GM18511 (cell line): ENCODE measurements around the gene POLR2F.

Source experiments
- ATAC-seq: cut with Tn5 transposase; IDR thresholded peaks from one replicate; pipeline ENCODE4 v1.9.1; 2021; ENCODE audit warnings: mild to moderate bottlenecking, moderate library complexity; ENCODE audit not compliant: unreplicated experiment

The POLR2F gene

DNA sequence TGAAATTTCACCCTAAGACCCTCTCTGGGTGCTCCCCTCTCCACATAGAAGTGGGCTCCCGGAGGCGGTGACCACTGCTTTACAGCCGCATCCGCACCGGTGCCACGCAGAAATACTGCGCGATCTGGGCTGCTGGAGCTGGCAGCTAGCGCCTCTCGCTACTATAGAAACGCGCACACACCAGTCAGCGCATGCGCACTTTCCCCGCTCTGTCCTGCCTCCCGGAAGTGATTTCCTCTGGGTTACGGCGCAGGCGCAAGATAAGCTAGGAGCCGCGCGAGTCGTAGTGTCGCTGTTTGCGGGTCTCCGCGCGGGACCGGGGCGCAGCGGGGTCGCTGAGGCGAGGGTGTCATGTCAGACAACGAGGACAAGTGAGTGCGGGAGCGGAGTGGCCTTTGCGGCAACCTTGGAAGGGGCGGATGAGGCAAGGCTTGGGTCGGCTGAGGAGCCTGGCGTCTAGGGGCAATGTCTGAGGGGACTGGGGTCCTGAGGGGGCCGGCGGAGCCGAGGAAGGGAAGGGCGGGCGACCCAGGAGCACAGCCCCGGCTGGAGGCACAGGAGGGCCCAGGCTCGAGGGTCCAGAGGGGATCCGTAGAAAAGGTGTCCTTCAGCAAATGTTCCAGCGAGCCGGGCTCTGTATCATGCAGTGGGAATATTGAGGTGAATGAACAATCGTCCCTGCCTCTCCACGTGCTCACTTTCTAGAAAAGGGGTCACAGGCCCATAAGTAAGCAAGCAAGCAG is at the start of gene POLR2F, which contains the start of gene C22orf23:
Gene POLR2F, plus strand, starts transcription at position 263 of the 743 bp plus-strand sequence. Its CDS starts 89 bp downstream, at position 352.
Gene C22orf23, minus strand, starts transcription at position 165 of the 743 bp plus-strand sequence. CDS start 452 bp downstream, outside the sequence.
- peak; percentile 77 for ATAC-seq

DNA sequence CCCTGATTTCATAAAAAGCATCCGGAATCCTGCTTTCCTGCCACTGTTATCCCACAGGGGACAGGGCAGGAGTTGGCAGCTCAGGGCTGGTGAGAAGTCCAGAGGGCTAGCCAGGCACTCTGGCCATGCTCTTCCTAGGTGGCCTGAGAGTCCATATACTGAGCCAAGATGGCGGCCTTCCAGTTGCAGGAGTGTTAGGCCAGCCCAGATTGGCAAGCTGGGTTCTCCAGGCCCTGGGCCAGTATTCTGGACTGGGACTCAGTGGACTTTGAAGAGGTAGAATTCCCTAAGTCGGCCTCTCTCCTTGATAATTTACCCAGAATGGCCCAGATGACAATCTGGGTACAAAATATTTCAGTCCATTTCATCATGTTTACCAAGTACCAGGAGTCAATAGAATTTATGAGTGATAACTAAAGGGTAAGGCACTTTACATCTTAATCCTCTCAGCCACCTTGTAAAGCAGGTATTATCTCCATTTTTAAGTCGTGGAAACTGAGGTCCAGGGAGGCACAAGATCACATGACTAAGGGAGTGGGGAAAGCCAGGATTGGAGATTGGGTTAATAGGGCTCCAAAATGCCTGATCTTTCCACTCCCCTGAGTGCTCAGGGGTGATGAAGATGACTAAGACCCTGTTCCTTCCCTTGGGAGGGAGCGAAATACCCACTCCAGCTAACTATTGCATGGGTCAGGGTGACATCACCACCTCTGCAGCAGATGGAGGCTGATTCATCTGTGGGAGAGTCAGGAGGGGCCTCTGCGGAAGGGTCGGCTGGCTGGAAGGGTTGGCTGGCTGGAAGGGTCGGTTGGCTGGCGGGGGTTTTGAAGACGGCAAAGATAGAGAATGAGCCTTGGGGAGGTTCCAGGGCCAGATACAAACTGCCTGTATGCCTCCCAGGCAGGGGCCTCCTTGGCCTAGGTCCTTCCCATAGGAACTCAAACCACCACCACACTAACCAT is 48.6 kb upstream of the POLR2F start:
- ATAC-seq: no peak

DNA sequence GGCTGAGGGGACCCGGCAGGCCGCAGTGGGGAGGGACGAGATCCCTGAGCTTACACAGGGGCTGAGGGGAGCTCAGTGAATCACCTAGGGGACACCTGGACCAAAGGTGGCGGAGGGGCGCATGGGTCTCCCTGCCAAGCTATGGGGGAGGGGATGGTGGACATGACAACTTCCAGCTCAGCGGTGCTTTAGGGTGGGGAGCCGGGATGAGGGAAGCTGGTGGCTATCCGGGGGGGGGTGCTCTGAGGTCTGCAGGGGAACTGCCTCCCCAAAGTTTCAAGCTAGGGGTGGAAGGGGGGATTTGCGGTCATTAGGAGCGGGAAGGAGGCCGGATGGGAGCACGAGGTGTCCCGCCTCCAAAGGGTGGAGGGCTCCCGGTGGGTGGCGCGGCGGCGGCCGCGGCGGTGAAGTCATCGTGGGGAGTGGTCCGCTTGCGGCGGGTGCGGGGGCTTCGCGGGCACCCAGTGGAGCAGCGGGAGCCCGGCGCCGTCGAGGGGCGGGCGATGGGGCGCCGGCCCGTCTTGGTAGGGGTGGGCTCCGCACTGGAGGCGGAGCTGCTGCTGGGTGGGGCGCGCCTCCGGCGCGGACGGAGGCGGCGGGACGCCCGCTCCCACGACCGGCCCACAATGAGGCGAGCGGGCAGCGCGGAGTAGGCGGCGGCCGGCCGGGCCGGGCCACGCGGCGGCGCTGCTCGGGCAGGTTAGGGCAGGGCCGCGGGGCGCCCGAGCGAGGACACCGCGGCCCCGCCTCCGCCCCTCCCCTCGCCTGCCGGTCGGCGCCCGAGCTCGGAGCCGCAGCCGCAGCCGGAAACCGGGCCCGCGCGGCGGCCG is 47.8 kb upstream of the POLR2F start, which contains the start of gene MICALL1:
Gene MICALL1, plus strand, starts transcription at position 764 of the 830 bp plus-strand sequence. CDS start 126 bp downstream, outside the sequence.
- peak; percentile 91 for ATAC-seq

DNA sequence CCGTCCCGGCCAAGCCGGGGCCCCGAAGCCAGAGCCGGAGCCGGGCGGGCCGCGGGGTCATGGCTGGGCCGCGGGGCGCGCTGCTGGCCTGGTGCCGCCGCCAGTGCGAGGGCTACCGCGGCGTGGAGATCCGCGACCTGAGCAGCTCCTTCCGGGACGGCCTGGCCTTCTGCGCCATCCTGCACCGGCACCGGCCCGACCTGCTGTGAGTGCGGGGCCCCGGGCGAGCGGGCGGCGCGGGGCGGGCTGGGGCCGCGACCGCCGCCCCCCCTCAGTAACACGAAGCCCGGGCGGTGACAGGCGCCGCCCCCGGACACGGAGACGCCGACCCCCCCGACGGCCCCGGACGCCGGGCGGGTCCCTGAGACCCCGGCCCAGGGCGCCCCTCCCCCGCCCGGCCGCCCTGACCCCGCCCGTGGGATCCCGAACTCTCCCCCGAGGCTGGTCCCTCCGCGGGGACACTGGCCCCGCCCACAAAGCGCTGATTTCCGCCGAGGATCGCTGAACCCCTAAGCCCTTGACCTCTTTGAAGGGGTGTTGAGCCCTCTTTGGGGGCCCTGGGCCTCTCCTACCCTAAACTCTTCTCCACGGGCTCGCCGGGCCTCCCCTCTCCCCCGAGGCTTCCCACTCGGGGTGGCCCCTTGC is 47.0 kb upstream of the POLR2F start:
- peak; percentile 38 for ATAC-seq

DNA sequence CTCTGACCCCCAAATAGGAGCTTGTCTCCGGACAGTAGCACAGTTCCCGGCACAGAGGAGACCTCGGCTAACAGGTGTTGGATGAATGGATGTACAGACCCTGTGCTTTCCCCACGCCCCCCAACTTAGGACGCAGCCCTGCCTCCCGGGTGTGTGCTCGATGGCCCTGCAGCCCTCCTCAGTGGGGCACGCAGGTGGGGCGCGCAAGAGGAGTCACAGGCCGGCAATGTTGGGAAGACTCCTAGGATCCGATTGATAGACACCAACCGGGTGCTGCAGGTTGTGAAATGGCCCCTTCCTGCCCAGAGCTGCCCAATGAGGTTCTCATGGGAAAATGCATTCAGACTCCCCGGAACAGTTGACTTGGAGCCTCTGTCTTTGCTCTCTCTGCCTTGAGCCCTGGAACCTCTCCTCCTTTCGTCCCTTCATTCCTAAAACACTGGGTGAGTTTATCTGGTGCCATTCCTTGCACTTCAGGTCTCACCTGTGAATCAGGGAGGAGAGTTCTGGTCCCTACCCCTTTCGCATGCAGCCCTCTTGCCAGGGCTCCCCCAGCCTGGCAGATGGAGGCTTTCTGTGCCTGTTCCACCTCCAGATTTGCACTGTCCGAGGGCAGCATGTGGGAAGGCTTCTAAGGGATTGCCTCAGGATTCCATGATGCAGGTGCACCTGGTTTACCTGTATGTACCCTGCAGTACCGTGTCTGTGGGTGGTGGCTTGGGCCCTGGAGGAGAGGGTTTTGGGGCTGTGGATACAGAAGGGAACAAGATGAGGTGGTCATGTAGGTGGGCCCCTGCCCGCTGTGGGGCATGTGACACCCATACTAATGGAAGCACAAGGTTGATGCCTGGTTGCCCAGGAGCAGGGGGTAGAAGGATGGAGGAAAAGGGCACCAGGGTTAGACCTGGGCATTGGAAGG is 46.2 kb upstream of the POLR2F start:
- ATAC-seq: no peak

DNA sequence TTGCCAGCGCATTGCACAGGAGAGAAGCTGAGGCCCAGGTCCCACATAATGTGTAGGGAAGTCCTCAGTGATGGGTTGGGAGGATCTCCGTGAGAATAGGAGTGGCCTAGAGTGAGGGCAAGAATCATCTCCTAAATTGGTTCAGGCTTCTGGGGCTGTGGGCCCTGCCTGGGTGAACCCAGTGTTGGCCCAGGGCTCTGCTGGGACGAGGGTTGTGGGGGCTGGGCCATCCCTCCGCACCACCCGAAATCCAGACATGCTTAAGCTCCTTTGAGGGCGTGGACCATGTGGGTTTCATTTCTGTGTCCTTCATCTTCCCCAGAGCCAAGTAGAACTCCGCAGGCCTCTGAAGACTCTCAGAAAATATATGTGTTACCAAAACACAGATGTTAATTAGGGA is 43.7 kb upstream of the POLR2F start:
- no peak for ATAC-seq

DNA sequence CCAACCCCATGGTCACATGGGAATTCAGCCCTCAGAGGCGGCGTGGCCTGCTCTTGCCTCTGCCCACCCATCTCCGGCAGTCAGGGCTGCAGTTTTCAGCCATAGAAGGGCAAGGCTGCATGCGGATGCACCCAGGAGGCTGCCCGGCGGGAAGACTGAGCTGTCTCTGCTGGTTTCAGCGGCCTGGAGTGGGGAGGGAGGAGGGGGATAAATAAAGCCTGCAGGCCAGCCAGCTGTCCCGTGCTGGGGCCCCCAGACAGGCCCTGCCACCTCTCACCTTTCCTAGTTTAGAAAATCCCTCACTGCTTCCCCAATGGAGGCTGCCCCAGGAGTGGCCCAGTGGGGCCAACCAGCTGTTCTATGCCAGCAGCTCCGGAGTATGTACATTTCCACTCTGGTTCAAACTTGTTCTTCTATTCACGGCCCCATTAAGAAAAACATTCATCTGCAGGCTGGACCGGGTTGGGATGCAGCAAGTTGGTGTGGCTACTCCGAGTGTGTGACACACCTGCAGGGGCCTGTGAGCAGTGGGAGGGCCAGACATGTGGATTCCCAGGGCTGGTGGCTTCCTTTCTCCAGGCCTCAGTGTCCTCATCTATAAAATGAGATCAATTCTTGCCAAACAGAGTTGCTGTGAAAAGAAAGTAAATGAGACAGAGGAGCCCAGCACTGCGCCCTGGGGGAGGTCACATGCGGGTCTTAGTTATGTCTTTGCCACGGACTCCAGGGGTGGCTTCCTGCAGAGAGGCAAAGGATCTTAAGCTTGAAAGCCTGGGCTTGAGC is 42.4 kb upstream of the POLR2F start:
- ATAC-seq: no peak

DNA sequence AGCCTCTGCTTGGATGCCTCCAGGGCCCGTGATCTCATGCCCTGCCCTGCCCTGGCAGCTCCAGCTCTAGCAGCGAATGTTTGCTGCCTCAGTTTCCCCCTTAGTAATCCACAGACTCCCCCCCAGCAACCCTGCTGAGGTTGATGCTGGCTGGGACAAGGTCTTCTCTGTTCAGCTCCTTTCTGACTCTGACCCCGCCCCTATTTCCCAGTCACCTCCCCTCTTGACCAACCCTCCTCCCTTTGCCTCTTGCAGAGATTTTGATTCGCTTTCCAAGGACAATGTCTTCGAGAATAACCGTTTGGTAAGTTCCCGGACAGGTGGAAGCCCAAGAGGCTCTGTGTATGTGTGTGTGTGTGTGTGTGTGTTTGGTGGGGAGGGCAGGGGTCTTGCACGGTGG is 41.8 kb upstream of the POLR2F start:
- ATAC-seq: no peak

DNA sequence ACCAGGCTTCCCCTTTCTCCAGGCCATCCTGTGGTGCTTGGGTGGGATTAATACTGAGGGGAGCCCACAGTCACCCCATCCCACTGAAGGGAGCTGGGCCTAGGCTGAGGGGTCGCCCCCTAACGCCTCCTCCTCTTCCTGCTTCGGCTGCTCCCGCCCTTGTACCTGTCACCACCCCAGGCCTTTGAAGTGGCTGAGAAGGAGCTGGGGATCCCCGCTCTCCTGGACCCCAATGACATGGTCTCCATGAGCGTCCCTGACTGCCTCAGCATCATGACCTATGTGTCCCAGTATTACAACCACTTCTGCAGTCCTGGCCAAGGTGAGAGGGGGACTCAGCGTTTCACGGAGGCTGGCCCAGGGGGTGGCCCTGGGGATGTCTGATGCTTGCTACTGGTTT is 41.3 kb upstream of the POLR2F start:
- no peak for ATAC-seq

DNA sequence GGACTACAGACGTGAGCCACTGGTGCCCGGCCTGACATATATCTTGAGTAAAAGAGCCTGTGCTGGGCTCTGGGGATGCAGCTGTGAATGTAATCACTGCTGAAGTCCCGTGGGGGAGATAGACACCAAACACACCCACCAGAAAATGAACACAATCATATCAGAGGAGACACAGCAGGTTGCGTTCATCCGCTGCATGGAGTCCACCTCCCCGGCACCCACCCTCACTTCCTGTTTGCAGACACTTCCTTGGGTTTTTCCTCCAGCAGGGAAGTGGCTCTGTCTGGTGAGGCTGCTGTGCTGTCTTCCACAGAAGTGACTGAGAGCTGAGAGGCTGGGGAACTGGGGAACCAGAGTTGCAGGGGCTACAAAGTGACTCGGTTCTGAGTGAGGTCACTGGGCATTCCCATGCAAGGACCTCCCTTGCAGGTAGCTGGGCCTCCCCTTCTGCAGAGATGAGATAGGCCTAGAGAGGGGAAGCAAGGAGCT is 40.2 kb upstream of the POLR2F start:
- no peak for ATAC-seq

DNA sequence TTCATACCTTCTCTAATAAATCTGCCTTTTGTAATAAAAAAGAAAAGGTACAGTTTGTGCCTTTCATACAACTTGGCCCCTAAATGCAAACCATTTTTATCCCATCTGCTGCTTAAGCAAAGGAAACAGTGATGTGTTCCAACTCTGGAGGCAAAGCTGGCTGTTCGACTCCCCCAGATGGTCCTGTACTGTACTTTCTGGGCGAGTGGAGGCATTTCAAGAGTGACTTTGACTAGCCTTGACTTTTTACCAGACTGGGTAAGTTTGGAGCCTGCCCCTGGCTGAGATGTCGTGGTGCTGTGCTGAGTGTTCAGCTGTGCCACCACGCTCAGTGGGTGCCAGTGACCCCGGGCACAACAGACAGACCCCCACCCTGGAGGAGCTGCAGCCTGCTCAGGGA is 37.2 kb upstream of the POLR2F start:
- no peak for ATAC-seq

DNA sequence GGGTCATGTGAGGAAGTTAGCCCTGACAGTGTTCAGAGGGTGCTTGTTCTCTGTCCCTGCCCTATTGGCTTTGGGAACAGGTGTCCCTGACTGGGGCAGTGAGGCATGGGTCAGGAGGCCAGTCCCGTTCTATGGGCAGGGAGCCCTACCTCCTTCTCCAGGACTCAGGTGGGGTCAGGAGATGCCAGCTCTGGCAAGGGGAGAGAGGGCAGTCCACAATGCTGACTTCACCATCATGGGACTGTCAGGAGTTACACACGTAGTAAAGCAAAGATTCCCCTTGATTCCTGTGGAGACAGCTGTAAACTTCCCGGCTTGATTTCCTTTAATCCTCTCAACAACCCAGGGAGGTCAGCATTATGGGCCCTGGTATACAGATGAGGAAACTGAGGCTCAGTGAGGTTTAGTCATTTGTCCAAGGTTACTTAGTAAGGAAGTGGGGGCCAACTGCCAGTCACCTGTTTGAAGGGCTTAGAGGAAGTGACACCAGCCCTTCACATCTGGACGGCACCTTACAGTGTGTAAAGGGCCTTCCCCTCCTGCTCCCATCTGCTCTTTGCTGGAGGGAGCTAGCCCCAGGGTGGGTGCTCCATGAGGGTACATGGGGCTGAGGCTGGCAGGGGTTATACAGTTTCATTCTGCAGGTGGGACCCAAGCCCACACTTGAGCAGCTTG is 35.5 kb upstream of the POLR2F start:
- no peak for ATAC-seq

DNA sequence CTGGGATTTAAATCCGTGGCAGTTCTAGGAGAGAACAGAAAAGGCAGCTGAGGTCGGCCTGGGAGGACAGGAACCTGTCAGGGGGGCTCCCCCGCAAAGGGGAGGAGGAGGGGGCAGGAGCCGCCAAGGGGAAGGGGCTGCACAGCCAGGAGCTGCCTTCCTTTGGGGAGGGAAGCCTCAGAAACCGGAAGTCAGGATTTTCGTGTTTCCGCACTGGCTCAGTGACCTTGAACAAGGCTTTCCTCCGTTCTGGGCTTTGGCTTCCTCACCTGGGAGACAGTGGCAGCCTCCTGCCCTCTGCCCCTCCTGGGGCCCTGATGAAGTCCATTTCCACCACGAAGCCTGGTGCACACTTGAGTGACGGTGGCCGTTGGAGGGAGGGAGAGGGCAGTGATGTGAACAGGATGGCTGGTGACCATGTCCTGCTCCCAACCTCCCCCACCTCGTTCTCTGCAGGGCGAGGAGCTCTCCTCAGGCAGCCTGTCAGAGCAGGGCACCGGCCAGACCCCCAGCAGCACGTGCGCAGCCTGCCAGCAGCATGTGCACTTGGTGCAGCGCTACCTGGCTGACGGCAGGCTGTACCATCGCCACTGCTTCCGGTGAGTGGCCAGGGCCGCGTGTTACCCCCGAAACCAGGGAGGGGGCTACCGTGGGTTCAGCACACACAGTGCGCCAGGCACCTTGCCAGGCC is 34.8 kb upstream of the POLR2F start:
- ATAC-seq: no peak

DNA sequence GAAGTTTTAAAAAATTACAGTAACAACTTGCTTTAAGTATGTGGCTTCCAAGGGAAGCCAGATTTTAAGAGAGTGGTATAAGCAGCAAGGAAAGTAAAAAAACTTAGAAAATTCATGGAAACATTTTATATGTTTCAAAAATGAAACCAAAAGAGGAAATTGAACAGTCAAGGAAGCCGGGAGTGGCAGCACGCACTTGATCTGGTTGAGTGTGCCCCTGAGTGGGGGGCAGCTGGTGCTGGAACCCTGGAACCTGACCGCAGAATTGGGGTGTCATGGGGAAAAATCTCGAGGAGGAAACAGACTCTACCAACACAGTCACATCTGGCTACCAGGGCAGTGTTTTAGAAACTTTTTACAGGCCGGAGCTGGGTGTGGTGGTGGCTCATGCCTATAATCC is 33.4 kb upstream of the POLR2F start:
- no peak for ATAC-seq

DNA sequence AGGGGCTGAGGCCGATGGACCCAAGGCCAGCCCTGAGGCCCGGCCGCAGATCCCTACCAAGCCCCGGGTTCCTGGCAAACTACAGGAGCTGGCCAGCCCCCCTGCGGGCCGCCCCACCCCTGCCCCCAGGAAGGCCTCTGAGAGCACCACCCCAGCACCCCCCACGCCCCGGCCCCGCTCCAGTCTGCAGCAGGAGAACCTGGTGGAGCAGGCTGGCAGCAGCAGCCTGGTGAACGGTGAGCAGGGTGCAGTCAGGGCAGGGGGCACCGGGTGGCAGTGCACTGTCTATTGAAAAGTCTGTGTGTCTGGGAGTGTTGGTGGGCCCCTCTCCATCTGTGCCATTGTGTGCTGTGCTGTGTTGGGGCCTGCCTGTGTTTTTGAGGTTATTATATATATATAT is 31.3 kb upstream of the POLR2F start:
- no peak for ATAC-seq

DNA sequence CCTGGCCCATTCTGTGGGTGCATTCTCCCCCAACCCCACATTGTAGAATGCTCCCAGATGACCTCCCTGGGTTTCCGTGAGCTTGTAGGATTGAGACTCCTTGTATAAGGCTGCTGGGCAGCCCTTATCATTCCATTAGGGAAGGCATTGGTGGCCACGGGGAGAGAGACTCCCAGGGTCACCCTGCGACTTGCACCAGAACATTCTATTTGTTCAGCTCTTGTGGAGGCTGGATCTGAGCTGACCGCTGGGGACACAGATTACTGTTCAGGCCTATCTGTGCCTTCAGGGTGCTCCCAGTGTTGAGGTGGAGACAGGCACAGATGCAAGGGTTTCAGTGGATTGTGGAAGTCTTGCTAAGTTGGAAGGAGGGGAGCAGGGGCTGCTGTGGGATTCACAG is 29.6 kb upstream of the POLR2F start:
- no peak for ATAC-seq

DNA sequence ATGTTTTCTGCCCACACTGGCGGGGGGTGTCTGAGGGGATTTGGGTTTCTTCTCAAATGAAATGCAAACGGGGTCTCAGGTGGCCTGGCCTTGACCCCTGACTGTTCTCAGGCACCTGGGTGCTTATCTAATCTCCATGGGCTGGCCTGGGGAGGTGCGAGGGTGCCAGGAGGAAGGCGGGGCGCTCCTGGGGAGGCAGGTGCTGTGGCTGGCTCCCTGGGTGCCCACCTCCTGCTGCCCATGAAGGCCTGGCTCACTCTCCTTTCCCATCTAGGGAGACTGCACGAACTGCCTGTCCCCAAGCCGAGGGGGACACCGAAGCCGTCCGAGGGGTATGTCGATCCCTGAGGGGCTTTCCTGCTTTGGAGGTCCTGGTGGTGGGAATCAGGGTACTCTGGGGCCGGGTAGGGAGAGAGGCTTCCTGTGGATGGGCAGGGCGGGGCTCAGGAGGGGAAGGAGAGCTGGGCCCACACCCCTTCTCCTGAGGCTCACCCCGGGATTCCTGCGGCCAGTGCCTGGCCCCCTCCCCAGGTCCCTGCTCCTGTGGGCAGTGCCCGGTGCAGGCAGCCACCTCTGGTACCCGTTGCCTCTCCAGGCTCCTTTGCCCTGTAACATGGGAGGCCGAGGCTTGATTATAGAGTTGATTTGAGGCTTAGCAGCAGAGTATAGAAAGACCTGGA is 29.0 kb upstream of the POLR2F start:
- ATAC-seq: no peak
